ENCODE data around the gene PARD3B.

The PARD3B gene

DNA sequence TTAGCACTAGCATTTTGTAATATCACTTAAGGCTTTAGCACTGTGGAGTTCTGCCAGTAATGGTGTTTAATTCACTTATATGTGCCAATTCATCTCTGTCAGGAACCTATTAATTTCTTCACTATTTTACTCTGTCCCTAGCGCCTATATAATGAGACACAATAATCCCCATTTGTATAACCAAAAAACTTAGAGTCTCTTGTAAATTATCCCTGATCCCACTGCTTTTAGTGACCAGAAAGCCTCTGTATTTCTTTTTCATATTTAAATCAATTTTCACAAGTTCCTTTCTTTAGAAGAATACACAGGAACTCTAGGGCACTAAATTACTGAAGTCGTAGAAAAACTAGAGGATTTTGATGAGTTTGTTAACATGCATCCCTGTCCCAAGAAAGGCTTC, 894.3 kb downstream of the PARD3B start:
- DNase-seq = no peak
- no peaks in the 10 kb centered on the region for H3K79me2 ChIP-seq (ENCODE audit: low read length)
- H4K20me1 ChIP-seq (ENCODE audit: insufficient read depth, low read length) = no peaks in the 10 kb centered on the region
- no peaks in the 10 kb centered on the region for H3F3A ChIP-seq (ENCODE audit: insufficient read depth, low read length)
- no peak overlapping the region for H2AFZ ChIP-seq (ENCODE audit: low read length)
- no peaks in the 10 kb centered on the region for H3K27me3 ChIP-seq (replicated peaks; ENCODE audit: insufficient read depth, low read length)
- no peak overlapping the region for H3K9ac ChIP-seq (ENCODE audit: low read length)
- H3K4me2 ChIP-seq (ENCODE audit: low read depth, low read length) = no peak overlapping the region
- H3K9me2 ChIP-seq (replicated peaks; ENCODE audit: insufficient read depth, low read length) = no peaks in the 10 kb centered on the region
- TF ChIP-seq EZH2 (optimal IDR thresholded peaks at IDR 0.05; ENCODE audit: low read depth, low read length) (no peak), EZH2phosphoT487 (IDR thresholded peaks at IDR 0.05; ENCODE audit: low read length) (no peak)
- TF ChIP-seq, protein P1, sequence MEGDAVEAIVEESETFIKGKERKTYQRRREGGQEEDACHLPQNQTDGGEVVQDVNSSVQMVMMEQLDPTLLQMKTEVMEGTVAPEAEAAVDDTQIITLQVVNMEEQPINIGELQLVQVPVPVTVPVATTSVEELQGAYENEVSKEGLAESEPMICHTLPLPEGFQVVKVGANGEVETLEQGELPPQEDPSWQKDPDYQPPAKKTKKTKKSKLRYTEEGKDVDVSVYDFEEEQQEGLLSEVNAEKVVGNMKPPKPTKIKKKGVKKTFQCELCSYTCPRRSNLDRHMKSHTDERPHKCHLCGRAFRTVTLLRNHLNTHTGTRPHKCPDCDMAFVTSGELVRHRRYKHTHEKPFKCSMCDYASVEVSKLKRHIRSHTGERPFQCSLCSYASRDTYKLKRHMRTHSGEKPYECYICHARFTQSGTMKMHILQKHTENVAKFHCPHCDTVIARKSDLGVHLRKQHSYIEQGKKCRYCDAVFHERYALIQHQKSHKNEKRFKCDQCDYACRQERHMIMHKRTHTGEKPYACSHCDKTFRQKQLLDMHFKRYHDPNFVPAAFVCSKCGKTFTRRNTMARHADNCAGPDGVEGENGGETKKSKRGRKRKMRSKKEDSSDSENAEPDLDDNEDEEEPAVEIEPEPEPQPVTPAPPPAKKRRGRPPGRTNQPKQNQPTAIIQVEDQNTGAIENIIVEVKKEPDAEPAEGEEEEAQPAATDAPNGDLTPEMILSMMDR (IDR thresholded peaks at IDR 0.05; ENCODE audit: low read length) = no peak
- H3K27ac ChIP-seq (ENCODE audit: low read length) = no peak overlapping the region
- no peaks in the 10 kb centered on the region for H3K9me3 ChIP-seq (replicated peaks; ENCODE audit: insufficient read depth, low read length)
- no peak overlapping the region for H3K4me3 ChIP-seq (ENCODE audit: low read length)
- no peaks in the 10 kb centered on the region for H3K36me3 ChIP-seq (replicated peaks; ENCODE audit: insufficient read depth, low read length)
- H3K4me1 ChIP-seq (ENCODE audit: low read length) = no peaks in the 10 kb centered on the region

DNA sequence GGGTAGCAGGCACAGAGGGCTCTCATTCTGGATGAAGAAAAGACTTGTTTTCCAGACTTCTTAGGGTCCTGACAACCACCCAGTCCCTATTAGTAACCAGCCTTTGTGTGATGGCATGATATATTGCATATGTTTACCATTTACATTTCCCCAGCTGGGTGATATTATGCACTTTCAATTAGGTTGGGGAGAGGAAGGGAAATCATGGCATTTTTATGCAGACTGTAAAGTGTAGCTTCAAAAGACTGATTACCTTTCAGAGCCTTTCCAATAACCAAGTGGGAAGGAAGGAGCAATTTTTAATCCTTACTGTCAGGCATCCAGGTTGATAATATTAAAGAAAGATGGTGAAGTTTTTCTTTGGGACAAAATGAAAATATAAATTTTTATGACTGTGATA, 896.2 kb downstream of the PARD3B start:
- Histone ChIP-seq H3K9ac (ENCODE audit: low read length) (no peak overlapping the region), H3K79me2 (ENCODE audit: low read length) (no peaks in the 10 kb centered on the region)

DNA sequence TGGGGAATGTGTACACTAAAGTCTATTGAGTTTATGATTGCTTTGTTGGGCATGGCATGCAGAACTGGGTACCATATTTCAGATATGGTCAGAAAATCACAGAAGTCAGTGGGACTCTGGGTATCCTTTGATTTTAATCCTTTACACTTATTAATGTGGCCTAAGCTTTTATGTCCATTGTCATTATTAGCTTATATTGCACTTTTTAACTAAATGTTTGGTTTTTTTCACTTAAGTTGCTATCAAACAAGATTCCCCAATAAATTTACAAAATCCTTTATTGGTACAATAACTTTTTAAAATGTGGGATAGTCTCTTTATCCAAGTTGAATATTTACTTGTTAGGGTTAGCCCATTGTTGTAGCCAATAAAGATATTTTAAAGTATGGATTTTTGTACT, 902.9 kb downstream of the PARD3B start:
- Histone ChIP-seq H3K9me3 (replicated peaks; ENCODE audit: insufficient read depth, low read length) (no peaks in the 10 kb centered on the region), H3K4me1 (ENCODE audit: low read length) (no peaks in the 10 kb centered on the region), H3K9ac (ENCODE audit: low read length) (no peak overlapping the region), H3K4me3 (ENCODE audit: low read length) (no peak overlapping the region), H3K27me3 (replicated peaks; ENCODE audit: insufficient read depth, low read length) (no peaks in the 10 kb centered on the region), H3F3A (ENCODE audit: insufficient read depth, low read length) (no peaks in the 10 kb centered on the region), H3K27ac (ENCODE audit: low read length) (no peak overlapping the region), H3K9me2 (replicated peaks; ENCODE audit: insufficient read depth, low read length) (no peaks in the 10 kb centered on the region), H2AFZ (ENCODE audit: low read length) (no peak overlapping the region), H3K36me3 (replicated peaks; ENCODE audit: insufficient read depth, low read length) (no peaks in the 10 kb centered on the region), H3K4me2 (ENCODE audit: low read depth, low read length) (no peak overlapping the region), H4K20me1 (ENCODE audit: insufficient read depth, low read length) (no peaks in the 10 kb centered on the region), H3K79me2 (ENCODE audit: low read length) (no peaks in the 10 kb centered on the region)
- no peak for TF ChIP-seq EZH2 (optimal IDR thresholded peaks at IDR 0.05; ENCODE audit: low read depth, low read length)
- no peak for TF ChIP-seq EZH2phosphoT487 (IDR thresholded peaks at IDR 0.05; ENCODE audit: low read length)
- no peak for DNase-seq

More for the DNA sequence above, 896.2 kb downstream of the PARD3B start:
- no peaks in the 10 kb centered on the region for H3K4me1 ChIP-seq (ENCODE audit: low read length)
- no peak overlapping the region for H3K4me3 ChIP-seq (ENCODE audit: low read length)
- no peaks in the 10 kb centered on the region for H3F3A ChIP-seq (ENCODE audit: insufficient read depth, low read length)
- DNase-seq = no peak
- H3K36me3 ChIP-seq (replicated peaks; ENCODE audit: insufficient read depth, low read length) = no peaks in the 10 kb centered on the region
- H3K4me2 ChIP-seq (ENCODE audit: low read depth, low read length) = no peak overlapping the region
- H3K27me3 ChIP-seq (replicated peaks; ENCODE audit: insufficient read depth, low read length) = no peaks in the 10 kb centered on the region
- H3K9me3 ChIP-seq (replicated peaks; ENCODE audit: insufficient read depth, low read length) = no peaks in the 10 kb centered on the region
- H3K9me2 ChIP-seq (replicated peaks; ENCODE audit: insufficient read depth, low read length) = no peaks in the 10 kb centered on the region
- no peak overlapping the region for H3K27ac ChIP-seq (ENCODE audit: low read length)
- TF ChIP-seq EZH2phosphoT487 (IDR thresholded peaks at IDR 0.05; ENCODE audit: low read length) = no peak
- TF ChIP-seq, protein P1 (IDR thresholded peaks at IDR 0.05; ENCODE audit: low read length) = no peak
- H2AFZ ChIP-seq (ENCODE audit: low read length) = no peak overlapping the region
- no peaks in the 10 kb centered on the region for H4K20me1 ChIP-seq (ENCODE audit: insufficient read depth, low read length)

DNA sequence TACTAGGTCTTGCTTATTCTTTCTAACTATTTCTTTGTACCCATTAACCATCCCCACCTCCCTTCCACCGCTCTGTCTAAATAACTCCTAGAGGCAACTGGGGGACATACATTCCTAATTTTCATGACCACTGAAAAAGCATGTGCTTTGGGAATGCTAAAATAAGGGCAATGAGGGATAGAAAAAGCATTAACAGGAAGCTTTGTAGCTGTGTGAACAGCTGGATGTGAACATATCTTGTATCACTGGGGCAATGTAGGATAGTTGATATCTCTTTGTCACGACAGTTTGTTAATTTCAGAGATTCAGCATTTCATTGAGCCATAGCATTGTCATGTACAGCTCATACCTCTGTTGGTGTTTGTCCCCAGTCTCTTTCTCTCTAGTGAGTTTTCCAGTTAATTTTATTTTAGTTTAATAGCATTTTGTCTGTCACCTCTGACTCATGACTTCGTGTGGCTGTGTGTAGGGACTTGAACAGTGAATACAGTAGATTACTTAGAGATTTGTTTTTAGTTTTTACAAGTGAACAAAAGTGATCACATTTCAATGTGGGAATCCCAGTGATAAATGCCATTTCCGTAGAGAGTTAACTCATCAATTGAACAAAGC, 906.7 kb downstream of the PARD3B start:
- TF ChIP-seq, protein P1 (IDR thresholded peaks at IDR 0.05; ENCODE audit: low read length) = no peak
- TF ChIP-seq EZH2phosphoT487 (IDR thresholded peaks at IDR 0.05; ENCODE audit: low read length) (no peak), EZH2 (optimal IDR thresholded peaks at IDR 0.05; ENCODE audit: low read depth, low read length) (no peak)
- Histone ChIP-seq H2AFZ (ENCODE audit: low read length) (no peak overlapping the region), H3K9ac (ENCODE audit: low read length) (no peak overlapping the region), H3K9me3 (replicated peaks; ENCODE audit: insufficient read depth, low read length) (no peaks in the 10 kb centered on the region), H3F3A (ENCODE audit: insufficient read depth, low read length) (no peaks in the 10 kb centered on the region), H3K79me2 (ENCODE audit: low read length) (no peaks in the 10 kb centered on the region), H3K4me3 (ENCODE audit: low read length) (no peak overlapping the region), H3K9me2 (replicated peaks; ENCODE audit: insufficient read depth, low read length) (no peaks in the 10 kb centered on the region), H3K36me3 (replicated peaks; ENCODE audit: insufficient read depth, low read length) (no peaks in the 10 kb centered on the region), H3K4me1 (ENCODE audit: low read length) (no peaks in the 10 kb centered on the region), H3K27ac (ENCODE audit: low read length) (no peak overlapping the region), H3K27me3 (replicated peaks; ENCODE audit: insufficient read depth, low read length) (no peaks in the 10 kb centered on the region), H4K20me1 (ENCODE audit: insufficient read depth, low read length) (no peaks in the 10 kb centered on the region), H3K4me2 (ENCODE audit: low read depth, low read length) (no peak overlapping the region)
- no peak for DNase-seq

All from MM.1S (cell line).